Inferior parietal cortex (tissue), 1 donor: Measurements from ENCODE around the gene TMED3.
"Not testable (repeated sequence)": the region's sequence is repeated elsewhere in the genome, so short reads cannot be mapped to it uniquely, and the experiment has no call there.

ENCODE experiments used
- DNase-seq: peaks from one replicate; pipeline ENCODE4 v3.0.0-alpha.2; 2016; ENCODE audit errors: extremely low spot score

TMED3 gene

DNA sequence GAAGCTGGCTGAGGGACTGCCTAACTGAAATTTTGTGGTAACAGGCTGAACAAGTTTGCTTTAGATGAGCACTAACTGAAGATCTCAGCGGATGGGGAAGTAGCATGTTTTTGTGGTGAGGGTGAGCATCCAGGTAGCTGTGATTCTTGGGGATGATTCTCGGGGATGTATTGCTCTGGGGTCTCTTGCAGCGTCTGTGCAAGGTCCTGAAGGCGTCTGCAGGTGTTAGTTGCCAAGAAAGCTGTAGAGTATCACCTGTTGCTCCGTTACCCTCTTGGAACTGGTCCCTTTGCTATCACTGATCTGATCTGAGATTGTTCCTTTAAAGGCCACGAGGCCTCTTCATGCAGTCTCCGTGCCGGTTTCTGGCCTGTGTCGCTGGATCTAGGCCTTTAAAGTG is 6.0 kb downstream of the TMED3 start:
- DNase-seq: no peak

DNA sequence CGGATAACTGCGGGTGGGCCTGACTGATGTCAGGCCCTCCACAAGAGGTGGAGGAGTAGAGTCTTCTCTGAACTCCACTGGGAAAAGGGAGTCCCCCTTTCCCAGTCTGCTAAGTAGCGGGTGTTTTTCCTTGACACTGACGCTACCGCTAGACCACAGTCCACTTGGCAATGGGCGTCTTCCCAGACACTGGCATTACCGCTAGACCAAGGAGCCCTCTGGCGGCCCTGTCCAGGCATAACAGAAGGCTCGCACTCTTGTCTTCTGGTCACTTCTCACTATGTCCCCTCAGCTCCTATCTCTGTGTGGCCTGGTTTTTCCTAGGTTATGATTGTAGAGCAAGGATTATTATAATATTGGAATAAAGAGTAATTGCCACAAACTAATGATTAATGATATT is 9.1 kb downstream of the TMED3 start:
- not testable (repeated sequence) for DNase-seq

DNA sequence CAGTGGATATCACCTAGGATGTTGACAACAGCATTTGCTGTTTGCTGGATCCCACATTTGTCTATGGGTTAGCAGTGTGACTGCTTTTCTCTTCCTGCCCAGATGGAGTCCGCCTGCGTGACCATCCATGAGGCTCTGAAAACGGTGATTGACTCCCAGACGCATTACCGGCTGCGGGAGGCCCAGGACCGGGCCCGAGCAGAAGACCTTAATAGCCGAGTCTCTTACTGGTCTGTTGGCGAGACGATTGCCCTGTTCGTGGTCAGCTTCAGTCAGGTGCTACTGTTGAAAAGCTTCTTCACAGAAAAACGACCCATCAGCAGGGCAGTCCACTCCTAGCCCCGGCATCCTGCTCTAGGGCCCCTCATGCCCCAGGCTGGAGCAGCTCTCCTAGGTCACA is 11.0 kb downstream of the TMED3 start:
- no peak for DNase-seq

DNA sequence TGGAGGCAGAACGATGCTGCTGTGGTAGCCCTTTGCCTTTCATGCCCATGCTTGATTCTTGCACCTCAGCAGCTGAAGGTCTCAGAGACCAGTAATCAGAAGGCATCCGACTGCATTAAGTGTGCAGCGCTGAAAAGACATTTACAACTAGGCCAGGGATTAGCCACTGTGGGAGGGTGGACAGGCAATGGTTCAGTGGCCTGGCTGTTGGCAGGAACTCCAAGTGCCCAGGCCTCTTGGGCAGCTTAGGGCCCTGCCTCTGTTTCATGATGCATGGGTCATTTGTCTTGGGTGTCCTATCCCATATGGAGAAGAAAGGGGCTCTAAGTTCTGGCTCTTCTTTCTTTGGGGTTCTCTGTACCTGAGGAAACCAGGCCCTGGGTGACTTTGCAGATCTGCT is 11.4 kb downstream of the TMED3 start:
- DNase-seq: no peak

DNA sequence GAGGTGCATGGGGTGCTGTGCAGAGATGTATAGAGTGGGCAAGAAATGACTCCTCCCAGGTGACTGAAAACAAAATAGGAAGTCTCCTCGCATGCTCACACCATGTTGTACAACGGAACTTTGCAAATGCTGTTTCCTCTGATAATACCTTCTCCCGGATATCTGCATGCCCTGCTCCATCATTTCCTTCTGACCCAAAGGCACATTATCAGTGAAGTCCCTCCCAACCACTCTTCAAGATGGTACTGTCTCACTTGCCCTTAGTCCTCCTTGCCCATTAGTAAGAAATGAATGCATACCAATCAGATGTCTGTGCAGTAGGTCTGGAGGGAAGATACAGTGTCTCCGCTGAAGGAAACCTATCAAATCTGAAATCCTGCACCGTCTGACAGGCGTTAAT is 12.0 kb downstream of the TMED3 start:
- no peak for DNase-seq

DNA sequence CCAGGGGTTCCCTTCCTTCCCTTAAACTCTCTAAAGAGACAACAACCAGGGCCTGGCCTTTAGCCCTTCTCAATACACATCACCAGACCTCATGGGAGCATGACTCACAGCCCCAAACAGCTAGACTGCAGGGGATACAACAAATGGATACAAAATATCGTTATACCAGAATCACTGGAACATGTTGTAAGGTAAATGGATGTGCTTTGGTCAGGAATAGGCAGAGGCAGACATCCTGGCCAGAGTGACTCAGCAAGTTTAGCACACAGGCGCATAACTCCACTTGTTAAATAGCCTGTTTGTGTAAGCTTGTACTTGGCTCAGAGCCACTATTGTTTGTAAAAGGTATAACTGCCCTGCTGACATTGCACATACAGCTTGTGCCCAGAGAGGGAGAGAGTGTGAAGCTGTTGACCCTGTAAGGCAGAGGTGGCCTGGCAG is 18.3 kb downstream of the TMED3 start:
- DNase-seq: no peak

DNA sequence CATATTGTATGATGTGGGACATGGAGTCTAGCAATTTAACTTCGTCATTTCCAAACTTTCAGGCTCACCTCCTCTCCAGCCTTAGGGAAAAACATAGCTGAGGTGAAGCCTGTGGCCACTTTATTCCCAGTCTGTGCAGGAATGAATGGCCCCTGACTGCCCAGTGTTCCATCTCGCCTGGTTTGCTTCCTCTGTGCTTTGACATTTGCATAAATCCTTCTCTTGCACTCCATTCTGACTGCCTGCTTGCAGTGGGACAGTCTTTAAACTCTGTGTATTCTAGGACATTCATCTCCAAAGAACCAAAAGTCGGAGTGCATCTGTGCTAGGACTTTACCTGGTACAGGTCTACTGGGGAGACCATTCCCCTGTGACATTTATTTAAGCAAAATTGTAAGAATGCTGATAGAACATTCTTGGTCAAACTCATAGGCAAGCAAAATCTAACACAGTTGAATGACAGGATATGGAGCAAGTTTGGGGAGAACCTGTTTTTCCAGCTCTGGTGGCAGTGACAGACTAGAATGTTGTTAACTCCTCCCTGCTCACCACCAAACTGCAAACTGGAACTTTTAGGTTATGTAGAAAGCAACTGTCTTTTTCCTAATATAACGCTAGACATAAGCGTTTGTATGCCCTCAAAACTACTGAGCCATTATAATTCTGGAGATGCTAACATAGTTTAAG is 22.1 kb downstream of the TMED3 start:
- no peak for DNase-seq

DNA sequence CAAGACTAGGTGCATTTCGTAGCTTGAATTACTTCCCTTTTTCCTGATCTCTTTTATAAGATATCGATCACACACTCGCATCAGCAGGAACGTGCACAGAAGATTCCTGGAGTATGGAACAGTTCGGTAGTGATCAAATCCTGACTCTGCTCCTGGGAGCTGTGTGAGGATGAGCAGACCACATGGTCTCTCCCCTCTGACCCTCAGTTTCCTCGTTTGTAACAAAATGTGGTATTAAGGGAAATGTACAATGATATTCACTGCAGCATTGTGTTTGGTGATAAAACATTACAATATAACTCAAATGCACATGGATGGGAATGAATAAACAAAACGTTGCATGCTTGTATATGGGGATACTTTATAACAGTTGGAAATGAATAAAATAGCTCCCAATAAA is 26.7 kb downstream of the TMED3 start:
- DNase-seq: no peak

DNA sequence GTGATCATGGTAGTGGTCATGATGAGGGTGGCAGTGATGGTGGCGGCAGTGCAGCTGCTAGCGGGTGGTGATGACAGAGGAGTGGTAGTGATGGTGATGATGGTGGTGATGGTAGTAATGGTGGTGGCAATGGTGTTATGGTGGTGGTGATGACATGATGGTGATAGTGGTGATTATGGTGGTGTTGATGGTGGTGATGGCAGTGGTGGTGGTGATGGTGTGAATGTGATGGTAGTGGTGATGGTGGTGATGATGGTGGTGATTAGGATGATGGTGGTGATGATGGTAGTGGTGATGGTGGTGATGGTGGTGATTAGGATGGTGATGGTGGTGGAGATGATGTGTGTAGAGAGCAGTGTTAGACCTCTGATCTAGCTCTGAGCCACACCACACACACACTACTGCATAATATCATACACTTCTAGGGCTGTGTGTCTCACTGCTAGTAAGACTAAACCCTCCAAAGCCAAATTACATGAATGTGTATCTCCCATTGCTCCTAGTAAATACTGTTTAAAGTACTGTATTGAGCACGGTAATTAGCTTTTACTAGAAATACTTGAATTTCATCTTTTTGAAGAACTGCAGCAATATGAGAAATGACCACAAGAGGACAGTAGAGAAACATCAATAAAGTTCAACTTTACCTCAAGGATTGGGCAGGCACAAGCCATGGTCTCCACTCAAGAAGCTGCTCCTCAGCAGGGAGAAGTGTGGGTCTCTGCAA is 28.8 kb downstream of the TMED3 start:
- peak; percentile 76 for DNase-seq

DNA sequence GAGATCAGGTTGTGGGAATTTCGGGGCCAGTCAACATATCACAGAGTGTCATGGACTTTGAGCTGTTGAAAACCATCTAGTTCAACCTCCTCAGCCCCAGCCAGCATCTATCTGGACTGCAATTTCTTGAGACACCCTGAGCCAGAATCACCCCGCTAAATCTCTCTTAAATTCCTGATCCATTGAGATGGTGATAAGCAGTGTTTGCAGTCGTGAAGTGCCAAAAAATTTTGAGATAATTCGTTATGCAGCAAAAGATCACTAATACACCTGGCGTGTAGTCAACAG is 29.3 kb downstream of the TMED3 start:
- DNase-seq: no peak

DNA sequence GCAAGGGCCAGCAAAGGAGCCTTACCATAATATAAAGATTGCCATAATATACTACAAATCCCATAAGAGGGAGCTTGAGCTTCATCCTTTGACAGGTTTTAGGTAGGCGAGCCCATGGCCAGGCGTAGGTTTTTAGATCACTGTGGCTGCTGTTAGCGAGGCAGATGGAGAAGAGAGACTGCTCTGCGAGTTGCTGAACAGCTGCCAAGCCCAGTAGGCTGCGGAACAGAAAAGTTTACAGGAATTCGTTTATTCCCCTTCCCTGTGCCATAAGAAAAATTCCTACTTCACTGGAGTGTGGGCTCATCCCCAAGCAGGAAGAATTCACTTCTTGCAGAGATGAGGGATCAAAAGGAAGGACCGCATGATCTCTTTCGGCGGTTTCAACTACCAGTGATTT is 30.5 kb downstream of the TMED3 start:
- DNase-seq: peak; percentile 31

DNA sequence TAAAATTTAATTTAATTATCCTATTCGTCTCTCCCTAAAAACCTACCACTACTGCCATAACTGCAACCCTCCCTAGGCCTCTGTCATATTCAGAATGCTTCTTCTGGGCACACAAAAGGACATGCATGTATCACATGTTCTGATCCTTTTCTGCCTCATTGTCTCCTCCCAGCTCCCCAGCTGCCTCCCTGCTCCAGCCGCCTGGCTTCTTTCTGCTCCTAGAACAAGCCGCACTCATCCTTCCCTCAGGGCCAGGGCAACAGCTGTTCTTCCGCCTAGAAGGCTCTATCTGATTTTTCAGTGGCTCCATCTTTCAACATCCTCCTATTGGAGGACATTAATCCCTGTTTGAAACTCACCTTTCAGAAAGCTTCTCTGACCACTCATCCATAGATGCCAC is 38.6 kb downstream of the TMED3 start:
- DNase-seq: no peak

DNA sequence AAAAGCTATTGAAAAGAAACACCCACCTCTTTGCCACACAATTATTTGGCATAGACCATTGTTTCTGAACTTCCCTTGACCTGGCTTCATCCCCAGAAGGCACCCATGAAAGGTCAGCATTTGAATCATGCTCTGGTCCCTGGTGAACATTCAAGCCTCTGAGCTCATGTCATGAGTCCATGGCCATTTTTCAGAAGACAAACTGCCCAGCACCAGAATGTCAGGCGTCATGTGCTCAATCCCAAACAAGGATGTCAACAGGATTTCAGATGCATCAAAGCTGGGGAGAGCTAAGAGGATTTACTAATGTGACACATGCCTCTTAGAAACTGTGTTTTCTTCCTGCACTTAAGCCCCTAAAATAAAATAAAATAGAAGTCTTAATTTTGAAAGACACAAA is 41.3 kb downstream of the TMED3 start:
- no peak for DNase-seq

DNA sequence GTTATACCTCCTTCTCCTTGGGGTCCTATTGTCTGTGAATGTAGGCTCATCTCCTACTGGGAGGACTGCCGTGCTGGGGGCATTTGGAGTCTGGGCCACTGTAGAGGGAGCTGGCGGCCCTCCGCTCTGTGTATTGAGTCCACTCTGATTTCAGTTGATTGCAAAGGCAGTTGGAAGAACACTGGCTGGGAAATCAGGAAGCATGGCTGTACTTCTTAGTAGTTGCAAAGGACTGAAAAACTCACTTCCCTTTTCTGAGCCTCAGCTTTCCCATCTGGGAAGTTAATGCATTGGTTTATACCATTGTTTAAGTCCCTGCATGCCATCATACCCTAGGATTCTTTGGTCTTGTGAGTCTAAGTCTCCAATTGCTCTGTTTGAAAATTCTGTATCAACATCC is 46.7 kb downstream of the TMED3 start:
- DNase-seq: no peak

DNA sequence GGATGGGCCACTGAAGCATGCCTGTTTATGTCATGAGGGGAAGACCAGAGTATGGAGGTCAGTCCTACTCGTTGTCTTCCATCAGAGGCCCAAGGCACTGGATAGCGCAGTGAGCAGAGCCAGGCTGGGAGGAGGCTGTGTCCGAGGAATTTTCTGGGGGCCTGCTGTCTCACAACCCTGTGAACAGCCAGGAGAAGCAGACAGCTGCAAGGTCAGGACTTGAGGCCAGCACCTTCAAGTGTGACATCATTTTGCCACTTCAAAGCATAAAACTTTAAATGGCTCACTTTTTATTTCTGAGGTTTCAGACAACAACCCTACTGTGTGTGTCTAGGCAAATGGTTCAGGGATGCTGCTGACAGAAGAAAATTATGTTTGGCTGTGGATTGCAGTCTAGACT is 47.2 kb downstream of the TMED3 start:
- no peak for DNase-seq

DNA sequence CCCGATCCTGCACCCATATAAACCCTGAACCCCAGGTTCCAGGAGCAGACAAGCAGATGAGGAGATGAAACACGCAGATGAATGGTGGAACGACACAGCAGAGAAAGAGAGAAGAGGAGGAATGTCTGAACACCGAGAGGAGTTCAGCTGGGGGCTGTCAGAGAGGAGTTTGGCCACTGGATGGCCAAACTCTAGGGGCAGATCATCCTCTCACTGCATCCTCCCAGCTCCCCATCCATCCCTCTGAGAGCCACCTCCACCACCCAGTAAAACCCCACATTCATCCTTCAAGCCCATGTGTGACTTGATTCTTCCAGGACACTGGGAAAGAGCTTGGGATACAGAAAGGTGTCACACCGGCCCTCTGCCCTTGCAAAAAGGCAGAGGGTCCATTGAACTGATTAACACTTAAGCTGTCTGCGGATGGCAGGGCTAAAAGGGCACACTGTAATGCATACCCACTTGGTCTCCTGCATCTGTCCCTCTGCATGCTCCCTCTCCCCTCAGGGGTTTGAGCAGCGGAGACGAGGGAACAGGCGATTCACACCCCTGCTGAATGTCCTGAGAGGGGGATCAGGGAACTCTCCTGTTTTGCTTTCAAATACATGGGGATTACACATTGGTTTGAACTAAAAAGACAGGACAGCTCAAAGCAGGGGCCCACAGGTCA is 53.8 kb downstream of the TMED3 start:
- no peak for DNase-seq

DNA sequence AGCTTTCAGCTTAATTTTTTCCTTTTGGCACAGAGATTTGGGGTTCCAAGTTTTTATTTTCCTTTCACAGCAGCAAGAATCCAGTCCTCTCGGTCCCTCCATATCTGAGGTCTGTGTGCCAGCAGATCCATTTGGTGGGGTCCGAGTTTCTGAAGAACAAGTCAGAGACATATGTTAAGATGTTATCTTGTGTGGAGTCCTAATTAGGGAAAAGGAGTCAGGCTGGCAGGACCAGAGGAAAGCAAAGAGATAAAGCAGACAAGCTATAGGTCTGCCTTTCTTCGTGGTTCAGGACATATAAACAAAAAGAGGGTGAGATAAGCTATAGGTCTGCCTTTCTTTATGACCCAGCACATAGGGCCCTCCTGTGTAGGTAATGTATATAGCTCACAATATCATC is 54.9 kb downstream of the TMED3 start:
- no peak for DNase-seq

DNA sequence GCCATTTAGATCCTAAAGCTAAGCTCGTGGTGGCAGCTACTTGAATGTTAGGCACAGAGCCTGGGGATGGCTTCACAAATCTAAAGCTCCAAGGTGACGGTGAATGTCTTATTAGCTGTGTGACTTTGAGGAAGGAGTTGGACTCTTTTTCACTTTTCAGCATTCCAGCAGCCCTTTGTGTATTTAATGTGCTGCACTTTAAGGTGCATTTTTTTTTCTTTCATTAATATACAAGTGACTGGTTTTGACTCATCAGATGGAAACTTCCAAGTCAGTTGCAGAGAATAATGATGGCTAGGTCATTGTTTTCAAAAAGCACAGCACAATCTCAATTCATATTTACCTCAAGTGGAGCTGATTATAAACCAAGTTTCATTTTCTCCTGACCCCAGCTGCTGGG is 55.8 kb downstream of the TMED3 start:
- DNase-seq: no peak

DNA sequence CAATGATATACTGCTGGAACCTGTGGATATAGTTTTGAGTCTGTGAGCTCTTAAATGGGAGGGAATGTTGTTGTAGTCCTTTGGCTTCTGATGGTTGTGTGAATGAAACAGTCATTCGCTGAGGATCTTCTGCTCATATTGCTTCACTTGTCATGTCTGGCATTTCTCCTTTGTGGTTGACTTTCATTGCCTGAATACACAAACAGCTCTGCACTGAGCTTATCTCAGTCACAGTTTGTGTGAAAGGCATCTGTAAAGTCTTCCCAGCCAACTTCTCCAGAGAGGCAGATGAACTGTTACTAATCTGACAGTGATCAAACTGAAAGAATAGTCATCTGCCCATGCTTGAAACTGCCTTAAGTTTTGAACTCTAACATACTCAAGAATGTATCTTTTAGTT is 59.8 kb downstream of the TMED3 start:
- no peak for DNase-seq

DNA sequence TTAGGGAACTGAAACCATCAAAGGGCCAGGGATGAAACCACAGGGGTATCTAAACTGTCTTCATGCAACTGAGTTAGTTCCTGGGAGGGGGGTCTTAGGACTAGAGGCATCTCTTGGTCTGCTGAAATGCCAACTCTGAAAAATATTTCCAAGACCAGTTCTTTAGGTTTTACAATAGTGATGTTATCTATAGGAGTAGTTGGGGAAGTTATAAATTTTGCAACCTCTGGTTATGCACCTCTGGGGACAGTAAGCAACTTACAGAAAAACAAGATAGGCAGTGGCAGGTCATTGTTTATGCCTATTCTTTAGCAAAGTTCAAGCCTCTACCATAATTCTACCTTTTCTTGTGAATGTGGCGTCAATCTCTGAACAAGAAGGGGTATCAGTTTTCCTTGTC is 60.7 kb downstream of the TMED3 start:
- DNase-seq: no peak

DNA sequence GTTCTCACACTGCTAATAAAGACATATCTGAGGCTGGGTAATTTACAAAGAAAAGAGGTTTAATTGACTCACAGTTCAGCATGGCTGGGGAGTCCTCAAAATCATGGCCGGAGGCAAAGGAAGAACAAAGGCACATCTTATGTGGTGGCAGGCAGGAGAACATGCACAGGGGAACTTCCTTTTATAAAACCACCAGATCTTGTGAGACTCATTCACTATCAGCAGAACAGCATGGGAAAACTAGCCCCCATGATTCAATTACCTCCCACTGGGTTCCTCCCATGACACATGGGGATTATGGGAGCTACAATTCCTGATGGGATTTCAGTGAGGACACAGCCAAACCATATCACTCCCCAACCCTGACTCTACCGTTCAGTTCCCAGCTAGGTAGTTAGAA is 61.5 kb downstream of the TMED3 start:
- no peak for DNase-seq
